HepG2 (cell line): ENCODE measurements around the gene EXOC6B. TPM values are rescaled to one million over a fixed set of nuclear protein-coding genes. Genes with fewer than 3 reads are reported as not detected.

Experiments used
- ATAC-seq: fragments of 200-7000 bp; cut with Tn5 transposase; 3 replicates; pipeline ENCODE4 v1.9.1; 2020; ENCODE audit warnings: mild to moderate bottlenecking, moderate library complexity
- BruUV-seq: library from RNA; stranded (reverse); fragments of 400-500 nt; replicated peaks from 2 replicates; lab custom pipeline; 2021; lab: Mats Ljungman, UMichigan
- CTCF ChIA-PET: fragments of 300-600 bp; formaldehyde crosslinking; extraction: SDS; loops from one replicate; lab custom pipeline; 2021; ENCODE audit warnings: low total read pairs, inconsistent platforms, low intra/inter-chr PET ratio; lab: Yijun Ruan, JAX
- POLR2A ChIA-PET: fragments of 350-600 bp; sonication (Branson Sonifier 250); formaldehyde crosslinking; loops from one replicate; lab custom pipeline; 2020; ENCODE audit warnings: antibody characterized with exemption, inconsistent platforms; lab: Yijun Ruan, JAX
- DNase-seq: peaks from one replicate; pipeline ENCODE4 v3.0.0-alpha.2; 2015; ENCODE audit warnings: low spot score
- FAIRE-seq: peaks from 3 replicates; lab custom pipeline; 2011; peaks lifted over from hg19 to GRCh38; lab: Jason Lieb, UNC
- H2AFZ ChIP-seq: one replicate; pipeline ENCODE4 v1.6.1; 2011; ENCODE audit warnings: low read length, inconsistent platforms
- H3K27ac ChIP-seq: fragments of 300-600 bp; 3 replicates; pipeline ENCODE4 v1.8.0; 2011; ENCODE audit warnings: mixed run types, mild to moderate bottlenecking, mixed read lengths, low read length, inconsistent platforms; ENCODE audit not compliant: insufficient read depth; ENCODE audit errors: extremely low read length
- H3K27me3 ChIP-seq, 2 experiments: fragments of 200-600 bp in 1 of 2; 2 replicates in 1 of 2; 3 replicates in 1 of 2; pipeline versions ENCODE4 v1.6.0 to v1.8.0; 2011; ENCODE audit warnings: low read length in 2 of 2, mild to moderate bottlenecking in 2 of 2, moderate library complexity in 2 of 2, inconsistent platforms in 1 of 2; ENCODE audit not compliant: insufficient read depth in 2 of 2, control insufficient read depth in 1 of 2
- H3K36me3 ChIP-seq, 2 experiments: fragments of 200-600 bp in 1 of 2; replicated peaks in 1 of 2; 2 replicates in 1 of 2; 3 replicates in 1 of 2; pipeline versions ENCODE4 v1.5.1 to v1.8.0; 2011; ENCODE audit warnings: low read length in 2 of 2, inconsistent platforms in 1 of 2; ENCODE audit not compliant: insufficient read depth in 2 of 2, control insufficient read depth in 1 of 2
- H3K4me1 ChIP-seq: 2 replicates; pipeline ENCODE4 v1.5.1; 2012; ENCODE audit warnings: low read length, inconsistent platforms; ENCODE audit not compliant: insufficient read depth
- H3K4me2 ChIP-seq: 2 replicates; pipeline ENCODE4 v1.6.0; 2011; ENCODE audit warnings: low read depth, low read length, inconsistent platforms
- H3K4me3 ChIP-seq, 3 experiments: fragments of 200-600 bp in 1 of 3; sonication (generic), shearing (Covaris generic) in 1 of 3; replicated peaks in 1 of 3; 2 replicates each; pipeline ENCODE4 v1.5.1; 2011 to 2016; ENCODE audit warnings: low read length in 3 of 3, inconsistent platforms in 2 of 3, low read depth in 2 of 3, mild to moderate bottlenecking in 2 of 3, control low read depth in 1 of 3, mixed read lengths in 1 of 3; ENCODE audit not compliant: insufficient read depth in 1 of 3
- H3K79me2 ChIP-seq: one replicate; pipeline ENCODE4 v1.6.1; 2011; ENCODE audit warnings: low read length, inconsistent platforms; ENCODE audit not compliant: insufficient read depth
- H3K9ac ChIP-seq: 2 replicates; pipeline ENCODE4 v1.6.0; 2011; ENCODE audit warnings: mild to moderate bottlenecking, low read depth, low read length, inconsistent platforms; ENCODE audit not compliant: insufficient read depth
- H3K9me3 ChIP-seq: 2 replicates; pipeline ENCODE4 v1.5.1; 2012; ENCODE audit warnings: mild to moderate bottlenecking, low read length
- H4K20me1 ChIP-seq: 2 replicates; pipeline ENCODE4 v1.6.0; 2011; ENCODE audit warnings: inconsistent platforms, mild to moderate bottlenecking, low read length, moderate library complexity; ENCODE audit not compliant: insufficient read depth
- GABPB1 ChIP-seq: IDR thresholded peaks from 2 replicates; pipeline ENCODE4 v1.6.1; 2016; ENCODE audit warnings: mild to moderate bottlenecking, missing genetic modification reagents, moderate library complexity, missing compliant biosample characterization
- SKI ChIP-seq: fragments of 450-650 bp; IDR thresholded peaks from one replicate; pipeline ENCODE4 v1.6.1; 2018; ENCODE audit warnings: mild to moderate bottlenecking; ENCODE audit not compliant: partially characterized antibody
- ZNF329 ChIP-seq: sonication (generic); formaldehyde crosslinking; IDR thresholded peaks from 2 replicates; pipeline ENCODE4 v1.9.0; 2021; ENCODE audit warnings: low read depth, mild to moderate bottlenecking, missing genetic modification reagents
- WGBS: methylation state at CpG from one replicate; pipeline ENCODE4 v1.1.6; 2017; ENCODE audit warnings: low lambda C conversion rate; 5-methylcytosine and 5-hydroxymethylcytosine counted together
- in situ Hi-C: cut with HindIII; loops from 2 replicates; pipeline ENCODE4 v1.10.0; 2017; ENCODE audit warnings: low pct_unique_long_range_greater_than_20kb; ENCODE audit not compliant: extremely low pct_ligation_motif_present
- intact Hi-C: fragments of 100-400 bp; cut with micrococcal nuclease; formaldehyde crosslinking; loops from one replicate; pipeline ENCODE4 v1.10.0; 2022; ENCODE audit not compliant: unreplicated experiment
- polyA plus RNA-seq, 8 experiments: library from polyadenylated mRNA; depleted of rRNA in 3 of 8; stranded (reverse) in 7 of 8; unstranded in 1 of 8; fragments of >200 nt; fragmentation: Illumina TruSeq in 4 of 8; extraction: Trizol in 4 of 8; gene quantifications; 2 replicates each; pipeline versions ENCODE4 v1.2.1 to v1.2.3, GENCODE V29; 2011 to 2016; ENCODE audit warnings: low read depth in 4 of 8, missing spikeins in 1 of 8, mixed read lengths in 1 of 8; ENCODE audit not compliant: insufficient read depth in 1 of 8
- total RNA-seq, 5 experiments: library from RNA; depleted of rRNA; stranded (reverse); fragments of >200 nt; fragmentation: Illumina TruSeq; extraction: Trizol; gene quantifications; 2 replicates each; pipeline ENCODE4 v1.2.3, GENCODE V29; 2016; ENCODE audit warnings: low read depth in 1 of 5
- TF ChIP-seq, protein P1 (sequence below), 2 experiments: fragments of 450-650 bp in 1 of 2; sonication (generic) in 1 of 2; formaldehyde crosslinking in 1 of 2; IDR thresholded peaks; 2 replicates each; pipeline versions ENCODE4 v1.6.1 to v1.8.0; 2016 to 2022; ENCODE audit warnings: antibody characterized with exemption in 1 of 2, mild to moderate bottlenecking in 1 of 2, missing genetic modification reagents in 1 of 2
- TF ChIP-seq, protein P2 (sequence below): IDR thresholded peaks from 2 replicates; pipeline ENCODE4 v1.6.1; 2016; ENCODE audit warnings: low read depth, missing genetic modification reagents, missing compliant biosample characterization
- TF ChIP-seq, protein P3 (sequence below): sonication (generic); formaldehyde crosslinking; IDR thresholded peaks from 2 replicates; pipeline ENCODE4 v1.8.1; 2023; ENCODE audit warnings: missing genetic modification reagents, mild to moderate bottlenecking, borderline replicate concordance

EXOC6B gene
- total and polyA plus RNA-seq, 2 of the 13 experiments (the other 11 are each of a cell fraction or from before 2014, with no cell fraction given): 9.1 to 15.9 TPM

DNA sequence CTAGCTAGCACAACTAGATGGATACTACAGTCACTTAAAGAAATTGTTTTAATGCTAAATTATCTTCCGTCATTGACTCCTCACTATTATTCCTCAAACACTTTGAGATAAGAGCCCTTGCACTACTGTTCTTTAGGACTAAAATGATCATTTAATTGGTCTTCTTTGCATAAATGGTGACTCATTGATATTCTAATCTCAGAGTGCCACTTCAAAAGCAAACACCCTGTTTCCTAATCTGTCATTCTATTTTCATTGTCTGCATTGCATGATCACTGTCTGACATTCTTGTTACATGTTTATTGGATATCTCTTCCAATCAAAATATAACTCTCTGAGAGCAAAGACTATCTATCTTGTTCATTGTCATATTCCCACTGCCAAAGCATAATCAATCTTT is 313.9 kb downstream of the EXOC6B start:
- Histone ChIP-seq H3K9me3 (no peaks in the 10 kb centered on the region), H3K36me3 (no peaks in the 10 kb centered on the region), H3K4me1 (no peaks in the 10 kb centered on the region), H3K9ac (no peak overlapping the region), H3K27me3 (no peaks in the 10 kb centered on the region; a peak in 1 of 5 replicates), H3K79me2 (no peaks in the 10 kb centered on the region), H3K4me2 (no peak overlapping the region), H3K4me3 (no peak overlapping the region), H4K20me1 (no peaks in the 10 kb centered on the region), H2AFZ (no peak overlapping the region), H3K27ac (no peak overlapping the region)
- CTCF ChIA-PET: no interaction called here
- 89% methylated on average over 1 of the region's 1 CpG for WGBS
- in situ Hi-C loops (no loop called here), intact Hi-C loops (no loop called here)
- ATAC-seq (no peak), FAIRE-seq (no peak), DNase-seq (no peak)
- TF ChIP-seq SKI: no peak
- TF ChIP-seq ZNF329 (CRISPR knock-in tag): no peak
- TF ChIP-seq, protein P1, sequence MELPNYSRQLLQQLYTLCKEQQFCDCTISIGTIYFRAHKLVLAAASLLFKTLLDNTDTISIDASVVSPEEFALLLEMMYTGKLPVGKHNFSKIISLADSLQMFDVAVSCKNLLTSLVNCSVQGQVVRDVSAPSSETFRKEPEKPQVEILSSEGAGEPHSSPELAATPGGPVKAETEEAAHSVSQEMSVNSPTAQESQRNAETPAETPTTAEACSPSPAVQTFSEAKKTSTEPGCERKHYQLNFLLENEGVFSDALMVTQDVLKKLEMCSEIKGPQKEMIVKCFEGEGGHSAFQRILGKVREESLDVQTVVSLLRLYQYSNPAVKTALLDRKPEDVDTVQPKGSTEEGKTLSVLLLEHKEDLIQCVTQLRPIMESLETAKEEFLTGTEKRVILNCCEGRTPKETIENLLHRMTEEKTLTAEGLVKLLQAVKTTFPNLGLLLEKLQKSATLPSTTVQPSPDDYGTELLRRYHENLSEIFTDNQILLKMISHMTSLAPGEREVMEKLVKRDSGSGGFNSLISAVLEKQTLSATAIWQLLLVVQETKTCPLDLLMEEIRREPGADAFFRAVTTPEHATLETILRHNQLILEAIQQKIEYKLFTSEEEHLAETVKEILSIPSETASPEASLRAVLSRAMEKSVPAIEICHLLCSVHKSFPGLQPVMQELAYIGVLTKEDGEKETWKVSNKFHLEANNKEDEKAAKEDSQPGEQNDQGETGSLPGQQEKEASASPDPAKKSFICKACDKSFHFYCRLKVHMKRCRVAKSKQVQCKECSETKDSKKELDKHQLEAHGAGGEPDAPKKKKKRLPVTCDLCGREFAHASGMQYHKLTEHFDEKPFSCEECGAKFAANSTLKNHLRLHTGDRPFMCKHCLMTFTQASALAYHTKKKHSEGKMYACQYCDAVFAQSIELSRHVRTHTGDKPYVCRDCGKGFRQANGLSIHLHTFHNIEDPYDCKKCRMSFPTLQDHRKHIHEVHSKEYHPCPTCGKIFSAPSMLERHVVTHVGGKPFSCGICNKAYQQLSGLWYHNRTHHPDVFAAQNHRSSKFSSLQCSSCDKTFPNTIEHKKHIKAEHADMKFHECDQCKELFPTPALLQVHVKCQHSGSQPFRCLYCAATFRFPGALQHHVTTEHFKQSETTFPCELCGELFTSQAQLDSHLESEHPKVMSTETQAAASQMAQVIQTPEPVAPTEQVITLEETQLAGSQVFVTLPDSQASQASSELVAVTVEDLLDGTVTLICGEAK (IDR thresholded peaks at IDR 0.05): no peak
- TF ChIP-seq, protein P1 (CRISPR knock-in tag; IDR thresholded peaks at IDR 0.05): no peak
- no peak for TF ChIP-seq GABPB1 (CRISPR knock-in tag)
- TF ChIP-seq, protein P2, sequence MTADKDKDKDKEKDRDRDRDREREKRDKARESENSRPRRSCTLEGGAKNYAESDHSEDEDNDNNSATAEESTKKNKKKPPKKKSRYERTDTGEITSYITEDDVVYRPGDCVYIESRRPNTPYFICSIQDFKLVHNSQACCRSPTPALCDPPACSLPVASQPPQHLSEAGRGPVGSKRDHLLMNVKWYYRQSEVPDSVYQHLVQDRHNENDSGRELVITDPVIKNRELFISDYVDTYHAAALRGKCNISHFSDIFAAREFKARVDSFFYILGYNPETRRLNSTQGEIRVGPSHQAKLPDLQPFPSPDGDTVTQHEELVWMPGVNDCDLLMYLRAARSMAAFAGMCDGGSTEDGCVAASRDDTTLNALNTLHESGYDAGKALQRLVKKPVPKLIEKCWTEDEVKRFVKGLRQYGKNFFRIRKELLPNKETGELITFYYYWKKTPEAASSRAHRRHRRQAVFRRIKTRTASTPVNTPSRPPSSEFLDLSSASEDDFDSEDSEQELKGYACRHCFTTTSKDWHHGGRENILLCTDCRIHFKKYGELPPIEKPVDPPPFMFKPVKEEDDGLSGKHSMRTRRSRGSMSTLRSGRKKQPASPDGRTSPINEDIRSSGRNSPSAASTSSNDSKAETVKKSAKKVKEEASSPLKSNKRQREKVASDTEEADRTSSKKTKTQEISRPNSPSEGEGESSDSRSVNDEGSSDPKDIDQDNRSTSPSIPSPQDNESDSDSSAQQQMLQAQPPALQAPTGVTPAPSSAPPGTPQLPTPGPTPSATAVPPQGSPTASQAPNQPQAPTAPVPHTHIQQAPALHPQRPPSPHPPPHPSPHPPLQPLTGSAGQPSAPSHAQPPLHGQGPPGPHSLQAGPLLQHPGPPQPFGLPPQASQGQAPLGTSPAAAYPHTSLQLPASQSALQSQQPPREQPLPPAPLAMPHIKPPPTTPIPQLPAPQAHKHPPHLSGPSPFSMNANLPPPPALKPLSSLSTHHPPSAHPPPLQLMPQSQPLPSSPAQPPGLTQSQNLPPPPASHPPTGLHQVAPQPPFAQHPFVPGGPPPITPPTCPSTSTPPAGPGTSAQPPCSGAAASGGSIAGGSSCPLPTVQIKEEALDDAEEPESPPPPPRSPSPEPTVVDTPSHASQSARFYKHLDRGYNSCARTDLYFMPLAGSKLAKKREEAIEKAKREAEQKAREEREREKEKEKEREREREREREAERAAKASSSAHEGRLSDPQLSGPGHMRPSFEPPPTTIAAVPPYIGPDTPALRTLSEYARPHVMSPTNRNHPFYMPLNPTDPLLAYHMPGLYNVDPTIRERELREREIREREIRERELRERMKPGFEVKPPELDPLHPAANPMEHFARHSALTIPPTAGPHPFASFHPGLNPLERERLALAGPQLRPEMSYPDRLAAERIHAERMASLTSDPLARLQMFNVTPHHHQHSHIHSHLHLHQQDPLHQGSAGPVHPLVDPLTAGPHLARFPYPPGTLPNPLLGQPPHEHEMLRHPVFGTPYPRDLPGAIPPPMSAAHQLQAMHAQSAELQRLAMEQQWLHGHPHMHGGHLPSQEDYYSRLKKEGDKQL (CRISPR knock-in tag): no peak
- TF ChIP-seq, protein P3, sequence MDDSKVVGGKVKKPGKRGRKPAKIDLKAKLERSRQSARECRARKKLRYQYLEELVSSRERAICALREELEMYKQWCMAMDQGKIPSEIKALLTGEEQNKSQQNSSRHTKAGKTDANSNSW: no peak
- BruUV-seq: no TSS peak
- POLR2A ChIA-PET: no interaction called here
